Thoracic aorta (tissue), 2 donors: ENCODE data around the gene NDUFS5. TPM values are rescaled to one million over a fixed set of nuclear protein-coding genes. Genes with fewer than 3 reads are reported as not detected.

Source experiments
- ATAC-seq: fragments of 150-250 bp; one replicate; pipeline ENCODE4 v1.8.0; 2017; ENCODE audit warnings: low read depth; ENCODE audit not compliant: insufficient number of reproducible peaks, low FRiP score
- DNase-seq: peaks from one replicate; pipeline ENCODE4 v3.0.0-alpha.2; 2020; ENCODE audit warnings: low spot score
- H3K27ac ChIP-seq, 2 donors: fragments of 200-600 bp; sonication (generic); 1 replicate in 1 of 2; 2 replicates in 1 of 2; pipeline ENCODE4 v1.5.1; 2016; ENCODE audit warnings: mild to moderate bottlenecking in 2 of 2, moderate library complexity in 2 of 2
- H3K27me3 ChIP-seq: fragments of 200-600 bp; sonication (generic); replicated peaks from 2 replicates; pipeline ENCODE4 v1.6.0; 2016; ENCODE audit warnings: mild to moderate bottlenecking; ENCODE audit not compliant: insufficient read depth
- H3K36me3 ChIP-seq: fragments of 200-600 bp; sonication (generic); one replicate; pipeline ENCODE4 v1.5.1; 2016
- H3K4me1 ChIP-seq, 2 donors: fragments of 200-600 bp; sonication (generic); 1 replicate in 1 of 2; 2 replicates in 1 of 2; pipeline versions ENCODE4 v1.5.1 to v1.6.0; 2016; ENCODE audit warnings: low read depth in 2 of 2, mild to moderate bottlenecking in 1 of 2; ENCODE audit not compliant: control insufficient read depth in 1 of 2
- H3K4me3 ChIP-seq: fragments of 200-600 bp; sonication (generic); 2 replicates; pipeline ENCODE4 v1.5.1; 2016; ENCODE audit warnings: mild to moderate bottlenecking
- H3K9me3 ChIP-seq: fragments of 200-600 bp; sonication (generic); 2 replicates; pipeline ENCODE4 v1.5.1; 2016
- total RNA-seq, 2 donors: library from RNA; depleted of rRNA; stranded (reverse); fragments of >200 nt; gene quantifications; one replicate each; pipeline versions ENCODE4 v1.1.0 to v1.2.3, GENCODE V29; 2016
- TF ChIP-seq, protein P1 (sequence below): fragments of 200-600 bp; sonication (generic); IDR thresholded peaks from one replicate; pipeline ENCODE4 v1.5.1; 2019; ENCODE audit warnings: antibody characterized with exemption

NDUFS5 gene
- total RNA-seq, 2 donors from 2014 or later, result 258 to 346 TPM

DNA sequence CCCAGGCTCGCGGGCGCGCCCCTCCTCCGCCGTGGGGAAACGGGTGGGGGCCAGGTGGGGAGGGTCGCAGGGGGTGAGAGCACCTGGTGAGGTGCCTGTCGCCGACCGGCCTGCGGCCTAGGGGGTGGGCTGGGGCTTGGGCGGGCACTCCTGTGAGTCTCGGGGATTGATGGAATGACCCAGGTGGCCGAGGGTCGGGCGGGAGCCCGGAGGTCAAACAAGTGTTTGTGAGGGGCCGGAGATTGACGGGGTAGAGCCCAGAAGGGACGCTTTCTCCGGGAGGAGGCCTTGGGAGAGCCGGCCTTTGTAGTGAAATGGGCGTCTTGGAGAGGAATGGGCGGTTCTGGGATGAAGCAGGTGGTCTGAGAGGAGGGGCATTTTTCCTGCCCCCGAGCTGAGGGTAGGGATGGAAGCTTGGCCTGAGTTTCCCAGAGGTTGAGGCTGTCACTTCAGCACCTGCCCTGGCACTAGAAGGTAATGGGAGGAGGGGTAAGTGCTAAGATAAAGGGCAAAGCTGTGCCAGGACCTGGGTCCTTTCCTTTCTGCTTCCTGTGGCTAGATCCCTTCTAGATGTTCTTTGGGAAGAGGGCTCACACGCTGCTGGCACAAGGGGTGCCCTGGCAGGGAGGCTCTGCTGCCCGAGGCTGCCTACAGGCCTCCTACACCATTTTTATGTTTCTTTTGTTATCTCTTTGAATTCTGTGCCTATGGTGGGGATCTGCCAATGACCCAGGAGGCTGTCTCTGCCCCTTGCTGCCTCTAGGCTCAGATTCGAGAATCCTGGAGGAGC is 56.1 kb downstream of the NDUFS5 start:
- Histone ChIP-seq H3K27me3 (no peaks in the 10 kb centered on the region), H3K36me3 (no peaks in the 10 kb centered on the region), H3K27ac (no peak overlapping the region), H3K4me1 (peaks cover 10 to 31% of the 10 kb centered on the region in 2 donors), H3K4me3 (peak overlapping the region; percentile 72), H3K9me3 (no peaks in the 10 kb centered on the region)
- ATAC-seq, result no peak
- DNase-seq, result no peak
- TF ChIP-seq, protein P1, sequence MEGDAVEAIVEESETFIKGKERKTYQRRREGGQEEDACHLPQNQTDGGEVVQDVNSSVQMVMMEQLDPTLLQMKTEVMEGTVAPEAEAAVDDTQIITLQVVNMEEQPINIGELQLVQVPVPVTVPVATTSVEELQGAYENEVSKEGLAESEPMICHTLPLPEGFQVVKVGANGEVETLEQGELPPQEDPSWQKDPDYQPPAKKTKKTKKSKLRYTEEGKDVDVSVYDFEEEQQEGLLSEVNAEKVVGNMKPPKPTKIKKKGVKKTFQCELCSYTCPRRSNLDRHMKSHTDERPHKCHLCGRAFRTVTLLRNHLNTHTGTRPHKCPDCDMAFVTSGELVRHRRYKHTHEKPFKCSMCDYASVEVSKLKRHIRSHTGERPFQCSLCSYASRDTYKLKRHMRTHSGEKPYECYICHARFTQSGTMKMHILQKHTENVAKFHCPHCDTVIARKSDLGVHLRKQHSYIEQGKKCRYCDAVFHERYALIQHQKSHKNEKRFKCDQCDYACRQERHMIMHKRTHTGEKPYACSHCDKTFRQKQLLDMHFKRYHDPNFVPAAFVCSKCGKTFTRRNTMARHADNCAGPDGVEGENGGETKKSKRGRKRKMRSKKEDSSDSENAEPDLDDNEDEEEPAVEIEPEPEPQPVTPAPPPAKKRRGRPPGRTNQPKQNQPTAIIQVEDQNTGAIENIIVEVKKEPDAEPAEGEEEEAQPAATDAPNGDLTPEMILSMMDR, result no peak

DNA sequence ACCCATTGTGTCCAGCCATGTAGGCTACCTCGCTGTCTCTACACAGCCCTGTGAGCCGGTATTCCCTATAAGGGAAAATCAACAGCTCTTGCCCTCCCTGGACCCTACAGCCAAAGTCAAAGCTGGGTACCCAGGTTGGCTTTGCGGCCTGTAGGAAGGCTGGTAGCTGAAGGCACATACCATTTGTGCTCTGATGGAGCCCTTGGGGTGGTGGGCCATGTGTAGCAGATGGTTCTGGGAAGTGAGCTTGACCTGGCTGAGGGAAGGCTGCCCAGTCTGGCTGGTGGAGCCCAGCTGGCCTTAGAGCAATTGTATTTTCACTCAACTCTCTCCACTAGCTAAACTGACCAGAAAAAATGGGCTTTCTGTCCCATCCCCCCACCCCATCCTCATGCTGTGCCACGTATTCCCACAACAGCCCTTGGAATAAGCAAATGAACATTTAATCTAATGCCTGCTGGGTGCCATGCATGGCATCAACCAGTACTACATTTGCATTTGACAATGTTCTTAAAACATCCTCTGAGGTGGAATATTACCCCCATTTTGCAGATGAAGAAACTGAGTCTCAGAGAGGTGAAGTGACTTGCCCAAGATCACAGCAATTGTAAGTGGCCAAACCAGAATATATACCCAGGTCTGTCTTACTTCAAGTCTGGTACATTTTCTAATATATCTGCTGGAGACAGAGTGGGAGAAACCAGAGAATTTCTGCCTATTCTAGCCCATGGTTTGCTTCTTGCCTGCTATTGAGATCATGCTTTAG is 56.8 kb downstream of the NDUFS5 start:
- TF ChIP-seq, protein P1, result no peak
- Histone ChIP-seq H3K4me1 (peaks cover 11 to 37% of the 10 kb centered on the region in 2 donors), H3K4me3 (no peak overlapping the region), H3K27me3 (no peaks in the 10 kb centered on the region), H3K36me3 (no peaks in the 10 kb centered on the region), H3K9me3 (no peaks in the 10 kb centered on the region), H3K27ac (no peak overlapping the region)
- DNase-seq, result no peak
- no peak for ATAC-seq

DNA sequence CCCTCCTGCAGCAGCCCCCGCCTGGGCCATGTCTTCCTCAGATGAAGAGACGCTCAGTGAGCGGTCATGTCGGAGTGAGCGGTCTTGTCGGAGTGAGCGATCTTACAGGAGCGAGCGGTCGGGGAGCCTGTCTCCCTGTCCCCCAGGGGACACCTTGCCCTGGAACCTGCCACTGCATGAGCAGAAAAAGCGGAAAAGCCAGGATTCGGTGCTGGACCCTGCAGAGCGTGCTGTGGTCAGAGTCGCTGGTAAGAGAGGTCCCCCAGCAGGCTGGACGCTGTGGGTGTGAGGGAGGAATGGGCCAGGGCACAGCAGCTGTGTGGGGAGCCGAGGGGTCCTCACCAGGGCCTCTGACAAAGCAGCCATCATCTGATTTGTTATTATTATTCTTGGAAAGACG is 58.0 kb downstream of the NDUFS5 start:
- H3K27me3 ChIP-seq, result no peaks in the 10 kb centered on the region
- peaks cover 11 to 37% of the 10 kb centered on the region in 2 donors for H3K4me1 ChIP-seq
- H3K27ac ChIP-seq, result no peak overlapping the region
- TF ChIP-seq, protein P1, result no peak
- no peaks in the 10 kb centered on the region for H3K36me3 ChIP-seq
- H3K4me3 ChIP-seq, result no peak overlapping the region
- DNase-seq (no peak), ATAC-seq (no peak)
- no peaks in the 10 kb centered on the region for H3K9me3 ChIP-seq

Other genes with a start within 250 kb of the NDUFS5 start
- 10 to 100 TPM; 17.2 to 20.2 TPM for gene RRAGC, start 166.6 kb upstream of the NDUFS5 start, total RNA-seq
- gene MYCBP, start 153.0 kb upstream of the NDUFS5 start, total RNA-seq, result 1 to 10 TPM; 5.1 to 7.5 TPM
- gene GJA9, start 144.8 kb upstream of the NDUFS5 start, total RNA-seq, result not detected
- gene RHBDL2, start 84.5 kb upstream of the NDUFS5 start, total RNA-seq, result under 1 TPM in 1 of 2 donors, not detected in 1; 0.85 TPM
- 10 to 100 TPM; 45.8 to 47.8 TPM for gene AKIRIN1, start 35.1 kb upstream of the NDUFS5 start, total RNA-seq
- gene MACF1, start 178.3 kb downstream of the NDUFS5 start, total RNA-seq, result 100 to 1,000 TPM; 604 to 650 TPM